SK-N-SH treated with all-trans-retinoic acid at 6 μM for 48 hours (cell line): Measurements from ENCODE around the gene KYAT1.

ENCODE experiments used
- GLIS3 ChIP-seq: fragments of 250-450 bp; sonication (Bioruptor Pico); IDR thresholded peaks from 2 replicates; pipeline ENCODE4 v1.5.0; 2020; ENCODE audit warnings: mild to moderate bottlenecking, moderate library complexity
- ISL1 ChIP-seq: fragments of 250-450 bp; sonication (Bioruptor Pico); IDR thresholded peaks from 2 replicates; pipeline ENCODE4 v2.1.2; 2022; ENCODE audit warnings: mild to moderate bottlenecking, moderate library complexity
- OSR1 ChIP-seq: fragments of 250-450 bp; sonication (Bioruptor Pico); IDR thresholded peaks from 2 replicates; pipeline ENCODE4 v1.8.0; 2022; ENCODE audit warnings: moderate library complexity, mild to moderate bottlenecking, inconsistent platforms
- ZFP30 ChIP-seq: fragments of 450-650 bp; formaldehyde crosslinking; IDR thresholded peaks from 2 replicates; pipeline ENCODE4 v1.5.0; 2022; ENCODE audit warnings: mild to moderate bottlenecking, moderate library complexity
- TF ChIP-seq, protein P1 (sequence below): fragments of 250-450 bp; sonication (Bioruptor Pico); IDR thresholded peaks from 2 replicates; pipeline ENCODE4 v1.5.1; 2020; ENCODE audit warnings: low read depth, mild to moderate bottlenecking, moderate library complexity

- TF ChIP-seq OSR1 (CRISPR knock-in tag): no peak
- no peak for TF ChIP-seq ISL1 (CRISPR knock-in tag)
- TF ChIP-seq, protein P1, sequence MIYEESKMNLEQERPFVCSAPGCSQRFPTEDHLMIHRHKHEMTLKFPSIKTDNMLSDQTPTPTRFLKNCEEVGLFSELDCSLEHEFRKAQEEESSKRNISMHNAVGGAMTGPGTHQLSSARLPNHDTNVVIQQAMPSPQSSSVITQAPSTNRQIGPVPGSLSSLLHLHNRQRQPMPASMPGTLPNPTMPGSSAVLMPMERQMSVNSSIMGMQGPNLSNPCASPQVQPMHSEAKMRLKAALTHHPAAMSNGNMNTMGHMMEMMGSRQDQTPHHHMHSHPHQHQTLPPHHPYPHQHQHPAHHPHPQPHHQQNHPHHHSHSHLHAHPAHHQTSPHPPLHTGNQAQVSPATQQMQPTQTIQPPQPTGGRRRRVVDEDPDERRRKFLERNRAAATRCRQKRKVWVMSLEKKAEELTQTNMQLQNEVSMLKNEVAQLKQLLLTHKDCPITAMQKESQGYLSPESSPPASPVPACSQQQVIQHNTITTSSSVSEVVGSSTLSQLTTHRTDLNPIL (CRISPR knock-in tag): no peak
- no peak for TF ChIP-seq ZFP30 (CRISPR knock-in tag)
- TF ChIP-seq GLIS3 (CRISPR knock-in tag): no peak
These were observed 35.0 kb upstream of the KYAT1 start for GRCh38 chr9:128916745-128917144.
